ENCODE measurements around the gene HDAC4. TPM values are rescaled to one million over a fixed set of nuclear protein-coding genes. Genes with fewer than 3 reads are reported as not detected.

The HDAC4 gene
- total RNA-seq, 1 experiment from 2014 or later, result 40.1 TPM

DNA sequence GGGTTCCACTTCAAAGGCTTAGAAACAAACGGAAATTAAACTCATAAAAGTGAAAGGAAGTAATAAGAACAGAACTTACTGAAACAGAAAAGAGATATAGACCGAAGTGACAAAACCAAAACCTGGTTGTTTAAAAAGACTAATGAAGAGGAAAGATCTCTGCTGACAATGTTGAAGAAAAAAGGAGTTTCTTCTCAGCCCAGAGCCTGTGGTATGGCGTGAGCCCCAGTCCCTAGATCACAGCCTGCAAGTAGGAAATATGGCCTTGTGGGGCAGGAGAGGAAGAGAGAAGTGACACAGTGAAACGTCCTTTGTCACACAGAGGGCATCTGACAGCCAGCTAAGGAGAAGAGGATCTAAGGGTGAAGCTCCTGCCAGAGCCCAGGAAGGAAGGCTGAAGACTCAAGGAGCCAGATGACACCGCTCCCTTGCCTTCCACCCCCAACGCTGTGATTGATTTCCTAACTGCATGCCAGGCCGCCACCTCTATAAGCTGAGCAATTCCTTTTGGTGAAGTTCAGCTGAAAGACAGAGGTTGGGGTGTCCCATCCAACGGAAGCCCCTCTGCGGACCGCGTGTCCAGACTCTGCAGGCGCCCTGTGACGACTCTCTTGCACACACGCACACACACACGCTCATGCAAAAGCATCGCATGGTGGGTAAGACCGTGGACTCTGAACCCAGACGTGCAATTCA is 141.1 kb downstream of the HDAC4 start:
- Histone ChIP-seq H3K36me3 (ENCODE audit: control insufficient read depth, insufficient read depth, low read length) (no peaks in the 10 kb centered on the region), H3K9me3 (ENCODE audit: control insufficient read depth, insufficient read depth, low read depth, low read length) (0 out of 2 replicates have a peak, but pooled peaks cover 5% of the 10 kb centered on the region), H3K27me3 (ENCODE audit: control insufficient read depth, insufficient read depth, low read length) (no peaks in the 10 kb centered on the region), H3K4me1 (ENCODE audit: control insufficient read depth, insufficient read depth, low read length) (peaks cover 5% of the 10 kb centered on the region), H3K4me3 (ENCODE audit: low read depth in 2 of 2, low read length in 2 of 2) (no peak overlapping the region), H3K27ac (ENCODE audit: low read length) (no peak overlapping the region)
- DNase-seq (ENCODE audit: low read depth, low spot score) (no peak), ATAC-seq (peak; percentile 44; the same call in 1 of the 2 replicates)
- no TSS peak for BruUV-seq (replicated peaks)
- CTCF ChIA-PET, result no interaction called here
- TF ChIP-seq, protein P1, sequence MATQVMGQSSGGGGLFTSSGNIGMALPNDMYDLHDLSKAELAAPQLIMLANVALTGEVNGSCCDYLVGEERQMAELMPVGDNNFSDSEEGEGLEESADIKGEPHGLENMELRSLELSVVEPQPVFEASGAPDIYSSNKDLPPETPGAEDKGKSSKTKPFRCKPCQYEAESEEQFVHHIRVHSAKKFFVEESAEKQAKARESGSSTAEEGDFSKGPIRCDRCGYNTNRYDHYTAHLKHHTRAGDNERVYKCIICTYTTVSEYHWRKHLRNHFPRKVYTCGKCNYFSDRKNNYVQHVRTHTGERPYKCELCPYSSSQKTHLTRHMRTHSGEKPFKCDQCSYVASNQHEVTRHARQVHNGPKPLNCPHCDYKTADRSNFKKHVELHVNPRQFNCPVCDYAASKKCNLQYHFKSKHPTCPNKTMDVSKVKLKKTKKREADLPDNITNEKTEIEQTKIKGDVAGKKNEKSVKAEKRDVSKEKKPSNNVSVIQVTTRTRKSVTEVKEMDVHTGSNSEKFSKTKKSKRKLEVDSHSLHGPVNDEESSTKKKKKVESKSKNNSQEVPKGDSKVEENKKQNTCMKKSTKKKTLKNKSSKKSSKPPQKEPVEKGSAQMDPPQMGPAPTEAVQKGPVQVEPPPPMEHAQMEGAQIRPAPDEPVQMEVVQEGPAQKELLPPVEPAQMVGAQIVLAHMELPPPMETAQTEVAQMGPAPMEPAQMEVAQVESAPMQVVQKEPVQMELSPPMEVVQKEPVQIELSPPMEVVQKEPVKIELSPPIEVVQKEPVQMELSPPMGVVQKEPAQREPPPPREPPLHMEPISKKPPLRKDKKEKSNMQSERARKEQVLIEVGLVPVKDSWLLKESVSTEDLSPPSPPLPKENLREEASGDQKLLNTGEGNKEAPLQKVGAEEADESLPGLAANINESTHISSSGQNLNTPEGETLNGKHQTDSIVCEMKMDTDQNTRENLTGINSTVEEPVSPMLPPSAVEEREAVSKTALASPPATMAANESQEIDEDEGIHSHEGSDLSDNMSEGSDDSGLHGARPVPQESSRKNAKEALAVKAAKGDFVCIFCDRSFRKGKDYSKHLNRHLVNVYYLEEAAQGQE (IDR thresholded peaks at IDR 0.05; ENCODE audit: insufficient read depth in 1 of 2, low read depth in 2 of 2, low read length in 1 of 2), result no peak
- TF ChIP-seq POLR2AphosphoS5 (IDR thresholded peaks at IDR 0.05; ENCODE audit: low read depth, low read length), result no peak
- TF ChIP-seq TCF7L2 (IDR thresholded peaks at IDR 0.05; ENCODE audit: low read depth, low read length), result no peak
- TF ChIP-seq, protein P2, sequence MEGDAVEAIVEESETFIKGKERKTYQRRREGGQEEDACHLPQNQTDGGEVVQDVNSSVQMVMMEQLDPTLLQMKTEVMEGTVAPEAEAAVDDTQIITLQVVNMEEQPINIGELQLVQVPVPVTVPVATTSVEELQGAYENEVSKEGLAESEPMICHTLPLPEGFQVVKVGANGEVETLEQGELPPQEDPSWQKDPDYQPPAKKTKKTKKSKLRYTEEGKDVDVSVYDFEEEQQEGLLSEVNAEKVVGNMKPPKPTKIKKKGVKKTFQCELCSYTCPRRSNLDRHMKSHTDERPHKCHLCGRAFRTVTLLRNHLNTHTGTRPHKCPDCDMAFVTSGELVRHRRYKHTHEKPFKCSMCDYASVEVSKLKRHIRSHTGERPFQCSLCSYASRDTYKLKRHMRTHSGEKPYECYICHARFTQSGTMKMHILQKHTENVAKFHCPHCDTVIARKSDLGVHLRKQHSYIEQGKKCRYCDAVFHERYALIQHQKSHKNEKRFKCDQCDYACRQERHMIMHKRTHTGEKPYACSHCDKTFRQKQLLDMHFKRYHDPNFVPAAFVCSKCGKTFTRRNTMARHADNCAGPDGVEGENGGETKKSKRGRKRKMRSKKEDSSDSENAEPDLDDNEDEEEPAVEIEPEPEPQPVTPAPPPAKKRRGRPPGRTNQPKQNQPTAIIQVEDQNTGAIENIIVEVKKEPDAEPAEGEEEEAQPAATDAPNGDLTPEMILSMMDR (IDR thresholded peaks at IDR 0.05), result no peak
- no peak for TF ChIP-seq SIN3A (IDR thresholded peaks at IDR 0.05; ENCODE audit: borderline replicate concordance, insufficient read depth, low read depth, low read length)
- POLR2A ChIA-PET, result no interaction called here
- intact Hi-C loops (cut with micrococcal nuclease; ENCODE audit: unreplicated experiment), result no loop called here
- in situ Hi-C loops (cut with HindIII; ENCODE audit: low pct_unique_long_range_greater_than_20kb, low sequenced_read_pairs), result no loop called here

DNA sequence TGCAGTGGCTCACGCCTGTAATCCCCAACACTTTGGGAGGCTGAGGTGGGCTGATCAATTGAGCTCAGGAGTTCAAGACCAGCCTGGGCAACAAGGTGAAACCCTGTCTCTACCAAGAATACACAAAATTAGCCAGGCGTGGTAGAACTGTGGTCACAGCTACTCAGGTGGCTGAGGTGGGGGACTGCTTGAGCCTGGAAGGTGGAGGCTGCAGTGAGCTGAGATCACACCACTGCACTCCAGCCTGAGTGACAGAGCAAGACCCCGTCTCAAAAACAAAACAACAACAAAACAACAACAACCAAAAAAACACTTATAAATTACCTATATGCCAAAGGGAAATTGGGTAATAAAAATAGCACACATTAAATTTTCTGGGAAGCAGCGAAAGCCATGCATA is 141.6 kb downstream of the HDAC4 start:
- no peaks in the 10 kb centered on the region for H3K27me3 ChIP-seq (ENCODE audit: control insufficient read depth, insufficient read depth, low read length)
- H3K27ac ChIP-seq (ENCODE audit: low read length), result no peak overlapping the region
- ATAC-seq, result no peak
- 0 out of 2 replicates have a peak, but pooled peaks cover 5% of the 10 kb centered on the region for H3K9me3 ChIP-seq (ENCODE audit: control insufficient read depth, insufficient read depth, low read depth, low read length)
- ChIA-PET POLR2A (no interaction called here), CTCF (no interaction called here)
- in situ Hi-C loops (cut with HindIII; ENCODE audit: low pct_unique_long_range_greater_than_20kb, low sequenced_read_pairs), result no loop called here
- TF ChIP-seq, protein P2 (IDR thresholded peaks at IDR 0.05), result no peak
- TF ChIP-seq SIN3A (IDR thresholded peaks at IDR 0.05; ENCODE audit: borderline replicate concordance, insufficient read depth, low read depth, low read length) (no peak), TCF7L2 (IDR thresholded peaks at IDR 0.05; ENCODE audit: low read depth, low read length) (no peak), POLR2AphosphoS5 (IDR thresholded peaks at IDR 0.05; ENCODE audit: low read depth, low read length) (no peak)
- TF ChIP-seq, protein P1 (IDR thresholded peaks at IDR 0.05; ENCODE audit: insufficient read depth in 1 of 2, low read depth in 2 of 2, low read length in 1 of 2), result no peak
- DNase-seq (ENCODE audit: low read depth, low spot score), result no peak
- no peak overlapping the region for H3K4me3 ChIP-seq (ENCODE audit: low read depth in 2 of 2, low read length in 2 of 2)
- intact Hi-C loops (cut with micrococcal nuclease; ENCODE audit: unreplicated experiment), result no loop called here
- no peaks in the 10 kb centered on the region; the same call in 1 of the 2 replicates for H3K4me1 ChIP-seq (ENCODE audit: control insufficient read depth, insufficient read depth, low read length)
- no peaks in the 10 kb centered on the region for H3K36me3 ChIP-seq (ENCODE audit: control insufficient read depth, insufficient read depth, low read length)
- BruUV-seq (replicated peaks), result no TSS peak
